ENCODE measurements around the gene FANCM. TPM values are rescaled to one million over a fixed set of nuclear protein-coding genes. Genes with fewer than 3 reads are reported as not detected.

FANCM gene
- total RNA-seq, 1 experiment from 2014 or later: 11.9 TPM

DNA sequence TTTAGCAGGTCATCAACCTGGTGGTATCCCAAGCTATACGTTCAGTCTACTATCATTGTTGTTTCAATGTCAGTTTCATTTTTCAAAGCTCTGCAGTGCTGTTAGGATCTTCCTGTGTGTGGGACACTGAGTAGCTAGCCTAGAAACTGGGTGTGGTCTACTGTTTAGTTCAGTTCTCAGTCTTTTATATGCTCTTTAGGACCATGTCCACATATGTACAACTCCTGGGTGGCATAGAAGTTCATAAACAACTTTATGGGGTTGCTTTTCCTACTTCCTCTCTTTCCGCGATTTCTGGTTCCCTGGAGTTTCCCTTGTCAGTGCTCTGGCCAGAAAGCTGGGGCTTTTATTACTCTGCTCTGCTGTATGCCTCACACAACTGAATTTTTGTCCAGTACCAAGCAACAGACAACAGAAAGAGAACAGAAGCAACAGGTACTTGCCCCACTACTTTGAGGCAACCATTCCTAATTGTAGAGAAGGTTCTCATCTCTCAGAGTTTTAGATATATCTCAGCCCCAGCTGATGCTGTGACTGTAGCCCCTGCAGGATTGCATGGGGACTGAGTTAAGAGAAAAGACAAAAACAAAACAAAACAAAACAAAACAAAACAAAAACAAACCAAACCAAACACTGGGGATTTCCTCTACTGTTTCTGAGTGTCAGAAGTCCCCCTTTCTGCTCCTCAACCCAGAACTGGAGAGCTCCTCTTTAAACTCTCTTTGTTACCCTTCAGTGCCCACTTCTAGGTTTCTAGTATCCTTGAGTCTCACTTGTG, 86.9 kb downstream of the FANCM start:
- no peak overlapping the region for H3K18ac ChIP-seq (ENCODE audit: insufficient read length, low read depth, low read length)
- no peak overlapping the region for H2BK12ac ChIP-seq (ENCODE audit: insufficient read length, low read depth, low read length)
- no peak overlapping the region for H2BK5ac ChIP-seq (ENCODE audit: insufficient read length, low read length)
- no CpG with 5 or more reads among the region's 3 CpGs for WGBS (ENCODE audit: extremely low coverage, insufficient read length, low lambda C conversion rate)
- no peak overlapping the region; a peak in 1 of 7 replicates for H3K27ac Mint-ChIP-seq
- H3K9me3 Mint-ChIP-seq: no peaks in the 10 kb centered on the region
- H3K4ac ChIP-seq (ENCODE audit: low read depth, low read length): no peak overlapping the region
- H3K4me3 Mint-ChIP-seq: no peak overlapping the region
- H4K8ac ChIP-seq (replicated peaks; ENCODE audit: insufficient read length, low read depth, low read length): no peak overlapping the region
- H2BK120ac ChIP-seq (ENCODE audit: low read depth, low read length, poor library complexity, severe bottlenecking): no peak overlapping the region
- H3K9me3 ChIP-seq (ENCODE audit: control insufficient read depth, low read depth, low read length): no peaks in the 10 kb centered on the region
- H2BK20ac ChIP-seq (ENCODE audit: low read depth, low read length, poor library complexity, severe bottlenecking): no peak overlapping the region
- H3K9ac ChIP-seq (ENCODE audit: extremely low read depth, insufficient read length, low read length): no peak overlapping the region
- H3K23ac ChIP-seq (ENCODE audit: insufficient read length, low read depth, low read length): no peak overlapping the region
- no peak overlapping the region for H4K91ac ChIP-seq (ENCODE audit: insufficient read length, low read depth, low read length)
- no peak overlapping the region for H3K4me2 ChIP-seq (ENCODE audit: insufficient read depth, insufficient read length, low read length)
- H3K27ac ChIP-seq (ENCODE audit: insufficient read length, low read depth, low read length): no peak overlapping the region
- no peak overlapping the region for H3K56ac ChIP-seq (ENCODE audit: insufficient read length, low read depth, low read length)
- TF ChIP-seq CTCF (conservative IDR thresholded peaks at IDR 0.05): no peak
- H2AFZ ChIP-seq (ENCODE audit: low read length): no peak overlapping the region
- no peaks in the 10 kb centered on the region for H3K79me1 ChIP-seq (ENCODE audit: insufficient read depth, low read depth, low read length, poor library complexity, severe bottlenecking)
- no peak for DNase-seq
- no peak overlapping the region for H2BK15ac ChIP-seq (ENCODE audit: low read depth, low read length)
- H3K79me2 ChIP-seq (ENCODE audit: insufficient read depth, low read length): no peaks in the 10 kb centered on the region
- no peak overlapping the region for H4K5ac ChIP-seq (ENCODE audit: insufficient read length, low read depth, low read length)
- H3K36me3 Mint-ChIP-seq (ENCODE audit: insufficient read depth in 1 of 3, low read depth in 3 of 3): peaks cover 15 to 60% (median 60%) of the 10 kb centered on the region in 3 experiments; a peak in 6 of 7 replicates
- no peak overlapping the region for H3T11ph ChIP-seq (ENCODE audit: low read length)
- no peaks in the 10 kb centered on the region for H3K4me1 Mint-ChIP-seq
- H3K27me3 Mint-ChIP-seq (ENCODE audit: low read depth): no peaks in the 10 kb centered on the region
- H3K27me3 ChIP-seq (ENCODE audit: insufficient read depth, low read length): no peaks in the 10 kb centered on the region
- no peaks in the 10 kb centered on the region for H3K4me1 ChIP-seq (ENCODE audit: insufficient read depth, low read length)
- H4K20me1 ChIP-seq (ENCODE audit: control insufficient read depth, insufficient read depth, insufficient read length): no peaks in the 10 kb centered on the region
- H3K14ac ChIP-seq (ENCODE audit: insufficient read depth, low read length): no peak overlapping the region
- no peak overlapping the region for H2AK5ac ChIP-seq (ENCODE audit: insufficient read length, low read length)
- H3K23me2 ChIP-seq (ENCODE audit: insufficient read length, low read depth, low read length, poor library complexity, severe bottlenecking): no peaks in the 10 kb centered on the region

Data from H9 (cell line).